Vagina (tissue), 2 donors: ENCODE results near the gene APOL3. TPM values are rescaled to one million over a fixed set of nuclear protein-coding genes. Genes with fewer than 3 reads are reported as not detected.

Source experiments
- DNase-seq, 2 donors: peaks; one replicate each; pipeline ENCODE4 v3.0.0-alpha.2; 2017; ENCODE audit errors: extremely low spot score in 2 of 2
- H3K27ac ChIP-seq: fragments of 200-600 bp; sonication (generic); one replicate; pipeline ENCODE4 v1.5.1; 2019
- H3K27me3 ChIP-seq: fragments of 200-600 bp; sonication (generic); one replicate; pipeline ENCODE4 v1.5.1; 2019
- H3K36me3 ChIP-seq, 2 donors: fragments of 200-600 bp; sonication (generic); one replicate each; pipeline ENCODE4 v1.5.1; 2017 to 2019
- H3K4me1 ChIP-seq: fragments of 200-600 bp; sonication (generic); one replicate; pipeline ENCODE4 v1.5.1; 2019
- H3K4me3 ChIP-seq, 2 donors: fragments of 200-600 bp; sonication (generic); 1 replicate in 1 of 2; 2 replicates in 1 of 2; pipeline ENCODE4 v1.5.1; 2016 to 2019
- H3K9me3 ChIP-seq: fragments of 200-600 bp; sonication (generic); one replicate; pipeline ENCODE4 v1.5.1; 2019
- CTCF ChIP-seq, 3 experiments: fragments of 450-650 bp in 2 of 3; fragments of 200-600 bp in 1 of 3; sonication (generic) in 1 of 3; IDR thresholded peaks; one replicate each; pipeline ENCODE4 v1.5.1; 2017 to 2019; ENCODE audit warnings: antibody characterized with exemption in 3 of 3, mild to moderate bottlenecking in 2 of 3, moderate library complexity in 2 of 3
- POLR2A ChIP-seq, 2 donors: fragments of 450-650 bp; IDR thresholded peaks; one replicate each; pipeline ENCODE4 v1.6.1; 2017; ENCODE audit warnings: antibody characterized with exemption in 2 of 2, mild to moderate bottlenecking in 2 of 2, moderate library complexity in 2 of 2
- POLR2AphosphoS5 ChIP-seq, 2 donors: sonication (generic); formaldehyde crosslinking; IDR thresholded peaks; one replicate each; pipeline ENCODE4 v1.9.0; 2017; ENCODE audit warnings: antibody characterized with exemption in 2 of 2, mild to moderate bottlenecking in 2 of 2, low read depth in 1 of 2; ENCODE audit not compliant: insufficient read depth in 1 of 2
- intact Hi-C: fragments of 100-400 bp; cut with DNase I; formaldehyde crosslinking; loops from one replicate; pipeline ENCODE4 v1.15.1; 2023
- total RNA-seq: library from RNA; depleted of rRNA; stranded (reverse); fragments of >200 nt; gene quantifications from one replicate; pipeline ENCODE4 v1.2.3, GENCODE V29; 2016

APOL3 gene
- total RNA-seq, 1 donor from 2014 or later: 48.9 TPM

DNA sequence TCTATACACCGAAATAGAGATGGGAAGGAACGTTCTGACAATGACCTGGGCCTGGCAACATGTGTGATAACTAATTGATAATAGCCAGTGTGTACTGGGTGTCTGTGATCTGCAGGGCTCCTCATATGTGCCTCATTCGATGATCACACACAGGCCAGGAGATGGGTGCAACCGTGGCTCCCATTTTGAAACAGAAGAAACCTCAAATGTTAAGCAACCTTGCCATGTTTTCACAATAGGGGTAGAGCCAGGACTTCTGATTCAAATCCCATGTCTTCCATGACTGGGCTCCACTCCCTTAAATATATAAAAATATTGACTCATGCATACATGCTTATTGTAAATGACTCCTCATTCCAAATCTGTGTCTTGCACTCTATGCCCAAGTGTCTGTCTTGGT is 11.1 kb downstream of the APOL3 start:
- H3K27me3 ChIP-seq: no peaks in the 10 kb centered on the region
- no peak overlapping the region for H3K4me3 ChIP-seq
- no peak for TF ChIP-seq CTCF (IDR thresholded peaks at IDR 0.05)
- TF ChIP-seq POLR2AphosphoS5 (IDR thresholded peaks at IDR 0.05; ENCODE audit: insufficient read depth in 1 of 2, low read depth in 1 of 2): no peak
- TF ChIP-seq POLR2A (IDR thresholded peaks at IDR 0.05): no peak
- no peak overlapping the region for H3K27ac ChIP-seq
- intact Hi-C loops: loop anchor here (10.0 kb wide), 1 partner anchor 335 kb away; the partner anchor contains the start of gene TXN2
- peaks cover 62% of the 10 kb centered on the region for H3K4me1 ChIP-seq
- H3K36me3 ChIP-seq: peaks cover 0 to 29% of the 10 kb centered on the region in 2 donors
- H3K9me3 ChIP-seq: no peaks in the 10 kb centered on the region
- DNase-seq: no peak

DNA sequence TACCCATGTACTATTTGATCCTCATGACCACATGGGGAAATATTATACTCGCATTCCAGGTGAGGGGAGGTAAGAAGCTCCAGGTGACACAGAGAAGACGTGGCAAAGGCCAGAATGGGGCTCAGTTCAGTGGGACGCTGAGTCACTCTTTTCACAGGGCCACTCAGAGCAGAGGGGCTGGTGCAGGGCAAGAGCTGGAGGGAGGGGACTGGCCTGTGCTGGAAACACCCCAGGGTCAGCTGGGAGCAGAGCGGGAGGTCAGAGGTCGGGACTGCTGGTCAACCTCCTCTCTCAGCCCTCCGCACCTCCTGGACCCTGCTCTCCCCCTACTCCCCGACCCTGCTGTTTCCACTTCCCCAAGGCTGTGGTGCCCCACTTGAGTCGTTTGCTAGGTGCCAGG is 12.1 kb downstream of the APOL3 start:
- TF ChIP-seq POLR2AphosphoS5 (IDR thresholded peaks at IDR 0.05; ENCODE audit: insufficient read depth in 1 of 2, low read depth in 1 of 2) (no peak), CTCF (IDR thresholded peaks at IDR 0.05) (no peak), POLR2A (IDR thresholded peaks at IDR 0.05) (no peak)
- intact Hi-C loops: loop anchor here (10.0 kb wide), 1 partner anchor 336 kb away; the partner anchor contains the start of gene TXN2
- Histone ChIP-seq H3K9me3 (no peaks in the 10 kb centered on the region), H3K36me3 (peaks cover 0 to 35% of the 10 kb centered on the region in 2 donors), H3K27ac (no peak overlapping the region), H3K27me3 (no peaks in the 10 kb centered on the region), H3K4me1 (peaks cover 52% of the 10 kb centered on the region), H3K4me3 (no peak overlapping the region)
- no peak for DNase-seq

DNA sequence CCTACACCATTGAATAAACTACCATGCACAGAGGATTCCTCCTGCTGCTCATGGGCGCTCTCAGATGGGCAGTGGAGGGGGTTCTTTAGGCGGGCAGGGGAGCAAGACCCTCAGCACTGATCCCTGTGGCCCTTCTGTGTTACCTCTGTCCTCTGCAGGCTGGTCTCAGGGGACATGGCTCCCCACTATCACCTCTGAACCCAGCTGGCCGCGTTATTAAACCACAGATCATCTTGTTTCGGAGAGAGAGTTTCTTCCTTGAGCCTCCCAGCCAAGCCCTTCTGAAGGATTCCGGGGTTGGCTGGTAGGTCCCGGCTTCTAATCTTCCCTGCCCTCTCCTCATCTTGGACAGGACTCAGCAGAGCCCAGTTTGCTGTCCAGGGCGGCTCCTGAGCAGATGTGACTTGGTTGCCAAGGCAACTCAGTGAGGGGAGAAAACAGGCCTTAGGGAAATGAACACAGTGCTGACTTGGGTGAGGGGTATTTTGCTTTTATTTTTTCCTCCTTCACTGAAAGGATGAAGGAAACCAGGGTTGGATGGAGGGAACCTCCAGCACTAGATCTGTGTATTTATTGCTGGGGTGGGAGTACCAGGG is 13.3 kb downstream of the APOL3 start:
- Histone ChIP-seq H3K4me1 (peaks cover 51% of the 10 kb centered on the region), H3K4me3 (no peak overlapping the region), H3K27ac (no peak overlapping the region), H3K27me3 (no peaks in the 10 kb centered on the region), H3K9me3 (no peaks in the 10 kb centered on the region), H3K36me3 (peaks cover 0 to 37% of the 10 kb centered on the region in 2 donors)
- DNase-seq: no peak
- intact Hi-C loops: loop anchor here (10.0 kb wide), 1 partner anchor 338 kb away; the partner anchor contains the start of gene TXN2
- TF ChIP-seq POLR2AphosphoS5 (IDR thresholded peaks at IDR 0.05; ENCODE audit: insufficient read depth in 1 of 2, low read depth in 1 of 2): no peak
- no peak for TF ChIP-seq POLR2A (IDR thresholded peaks at IDR 0.05)
- TF ChIP-seq CTCF (IDR thresholded peaks at IDR 0.05): no peak

DNA sequence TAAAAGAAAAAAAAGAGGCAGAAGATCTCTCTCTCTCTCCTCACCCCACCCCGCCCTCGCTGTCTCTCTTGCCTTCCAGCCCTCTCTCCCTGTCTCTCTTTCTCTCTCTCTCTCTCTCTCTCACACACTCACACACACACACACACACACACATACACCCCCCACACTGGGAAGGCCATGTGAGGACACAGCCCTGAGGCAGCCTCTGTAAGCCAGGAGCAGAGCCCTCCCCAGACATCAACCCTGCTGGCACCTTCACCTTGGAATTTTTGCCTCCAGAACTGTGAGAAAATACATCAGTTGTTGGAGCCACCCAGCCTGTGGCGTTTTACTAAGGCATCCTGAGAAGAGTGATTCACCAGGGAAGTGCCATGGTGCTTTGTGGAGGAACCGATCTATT is 14.7 kb downstream of the APOL3 start:
- Histone ChIP-seq H3K36me3 (peaks cover 0 to 44% of the 10 kb centered on the region in 2 donors), H3K4me1 (peaks cover 39% of the 10 kb centered on the region)
- intact Hi-C loops: loop anchor here (10.0 kb wide), 1 partner anchor 339 kb away; the partner anchor contains the start of gene TXN2

More for the DNA sequence above, 14.7 kb downstream of the APOL3 start:
- no peak for TF ChIP-seq POLR2A (IDR thresholded peaks at IDR 0.05)
- no peak for TF ChIP-seq POLR2AphosphoS5 (IDR thresholded peaks at IDR 0.05; ENCODE audit: insufficient read depth in 1 of 2, low read depth in 1 of 2)
- TF ChIP-seq CTCF (IDR thresholded peaks at IDR 0.05): no peak
- Histone ChIP-seq H3K9me3 (no peaks in the 10 kb centered on the region), H3K27ac (no peak overlapping the region), H3K27me3 (no peaks in the 10 kb centered on the region), H3K4me3 (no peak overlapping the region)
- DNase-seq: no peak
